HG02678 (cell line): ENCODE results near the gene TEX29.

Experiments
- ATAC-seq: cut with Tn5 transposase; IDR thresholded peaks from one replicate; pipeline ENCODE4 v1.9.1; 2021; ENCODE audit warnings: mild to moderate bottlenecking, moderate library complexity; ENCODE audit not compliant: unreplicated experiment

Gene TEX29

GRCh38 chr13:111319998-111320911 lies at the start of gene TEX29:
TSS of gene TEX29 (plus strand) at chr13:111320642. CDS start at chr13:111320891, 249 bp downstream.
- ATAC-seq: no peak

- no peak for ATAC-seq
Measured at GRCh38 chr13:111270765-111271698, 49.4 kb upstream of the TEX29 start.

GRCh38 chr13:111272117-111272516 lies 48.3 kb upstream of the TEX29 start:
- ATAC-seq: no peak

GRCh38 chr13:111275382-111275781 lies 45.1 kb upstream of the TEX29 start:
- ATAC-seq: no peak

GRCh38 chr13:111275995-111276618 lies 44.3 kb upstream of the TEX29 start:
- no peak for ATAC-seq

- no peak for ATAC-seq
Measured at GRCh38 chr13:111278258-111278657, 42.2 kb upstream of the TEX29 start.

GRCh38 chr13:111278743-111279652 lies 41.4 kb upstream of the TEX29 start:
- no peak for ATAC-seq

GRCh38 chr13:111280226-111280625 lies 40.2 kb upstream of the TEX29 start:
- ATAC-seq: no peak

GRCh38 chr13:111280681-111281585 lies 39.5 kb upstream of the TEX29 start:
- no peak for ATAC-seq

- no peak for ATAC-seq
Measured at GRCh38 chr13:111281751-111282311, 38.6 kb upstream of the TEX29 start.

GRCh38 chr13:111282425-111282824 lies 38.0 kb upstream of the TEX29 start:
- no peak for ATAC-seq

- ATAC-seq: no peak
Measured at GRCh38 chr13:111282997-111283396, 37.4 kb upstream of the TEX29 start.

- no peak for ATAC-seq
Measured at GRCh38 chr13:111283457-111283856, 37.0 kb upstream of the TEX29 start.

- ATAC-seq: no peak
Measured at GRCh38 chr13:111283991-111284390, 36.5 kb upstream of the TEX29 start.

GRCh38 chr13:111284565-111284964 lies 35.9 kb upstream of the TEX29 start:
- ATAC-seq: no peak

- ATAC-seq: no peak
Measured at GRCh38 chr13:111286162-111286561, 34.3 kb upstream of the TEX29 start.

- no peak for ATAC-seq
Measured at GRCh38 chr13:111286749-111287148, 33.7 kb upstream of the TEX29 start.

- ATAC-seq: no peak
Measured at GRCh38 chr13:111287201-111287600, 33.2 kb upstream of the TEX29 start.

GRCh38 chr13:111288276-111288675 lies 32.2 kb upstream of the TEX29 start:
- no peak for ATAC-seq
